Lower leg skin (tissue), 3 donors: ENCODE results near the gene TSTD1.

Experiments
- POLR2A ChIP-seq, 2 donors: fragments of 450-650 bp; IDR thresholded peaks; one replicate each; pipeline ENCODE4 v1.6.1; 2016 to 2017; ENCODE audit warnings: antibody characterized with exemption in 2 of 2, mild to moderate bottlenecking in 1 of 2, moderate library complexity in 1 of 2
- TF ChIP-seq, protein P1 (sequence below), 3 donors: fragments of 450-650 bp; IDR thresholded peaks; one replicate each; pipeline ENCODE4 v1.5.1; 2016; ENCODE audit warnings: antibody characterized with exemption in 3 of 3, mild to moderate bottlenecking in 3 of 3, moderate library complexity in 2 of 3

DNA sequence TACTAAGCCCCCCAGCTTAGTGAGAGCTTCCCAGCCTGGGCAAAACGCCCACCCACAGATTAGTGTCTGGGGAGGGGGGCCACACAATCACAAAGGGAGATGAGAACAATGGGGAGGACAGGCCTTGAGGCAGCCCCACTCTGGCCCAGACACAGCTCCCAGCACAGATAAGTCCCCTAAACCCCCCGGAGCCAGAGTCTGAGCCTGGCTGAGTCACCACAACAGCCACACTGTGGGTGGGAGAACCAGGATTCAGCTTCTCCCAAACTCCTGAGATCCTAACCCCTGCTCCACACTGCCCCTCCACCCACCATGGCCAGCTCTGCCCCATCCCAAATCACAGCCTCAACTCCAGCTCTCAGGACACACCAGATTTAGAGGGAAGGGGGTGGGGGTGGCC lies 46.4 kb upstream of the TSTD1 start:
- TF ChIP-seq POLR2A (IDR thresholded peaks at IDR 0.05) = no peak
- TF ChIP-seq, protein P1, sequence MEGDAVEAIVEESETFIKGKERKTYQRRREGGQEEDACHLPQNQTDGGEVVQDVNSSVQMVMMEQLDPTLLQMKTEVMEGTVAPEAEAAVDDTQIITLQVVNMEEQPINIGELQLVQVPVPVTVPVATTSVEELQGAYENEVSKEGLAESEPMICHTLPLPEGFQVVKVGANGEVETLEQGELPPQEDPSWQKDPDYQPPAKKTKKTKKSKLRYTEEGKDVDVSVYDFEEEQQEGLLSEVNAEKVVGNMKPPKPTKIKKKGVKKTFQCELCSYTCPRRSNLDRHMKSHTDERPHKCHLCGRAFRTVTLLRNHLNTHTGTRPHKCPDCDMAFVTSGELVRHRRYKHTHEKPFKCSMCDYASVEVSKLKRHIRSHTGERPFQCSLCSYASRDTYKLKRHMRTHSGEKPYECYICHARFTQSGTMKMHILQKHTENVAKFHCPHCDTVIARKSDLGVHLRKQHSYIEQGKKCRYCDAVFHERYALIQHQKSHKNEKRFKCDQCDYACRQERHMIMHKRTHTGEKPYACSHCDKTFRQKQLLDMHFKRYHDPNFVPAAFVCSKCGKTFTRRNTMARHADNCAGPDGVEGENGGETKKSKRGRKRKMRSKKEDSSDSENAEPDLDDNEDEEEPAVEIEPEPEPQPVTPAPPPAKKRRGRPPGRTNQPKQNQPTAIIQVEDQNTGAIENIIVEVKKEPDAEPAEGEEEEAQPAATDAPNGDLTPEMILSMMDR (IDR thresholded peaks at IDR 0.05) = no peak
